Neural cell (in vitro differentiated cells): ENCODE measurements around the gene MARS1. TPM values are rescaled to one million over a fixed set of nuclear protein-coding genes. Genes with fewer than 3 reads are reported as not detected.
A peak's percentile ranks its signal among the peaks of the same experiment; 100 is the strongest.

Source experiments
- H2AFZ ChIP-seq: fragments of 200-600, 300-800 bp; sonication (generic), shearing (Covaris generic); 2 replicates; pipeline ENCODE4 v1.6.0; 2014; ENCODE audit warnings: low read depth, mild to moderate bottlenecking, antibody characterized with exemption, low read length, moderate library complexity
- H3F3A ChIP-seq: fragments of 200-600 bp; shearing (Covaris generic); 2 replicates; pipeline ENCODE4 v1.6.1; 2016; ENCODE audit warnings: mild to moderate bottlenecking, moderate library complexity, mixed read lengths, antibody characterized with exemption, low read length; ENCODE audit not compliant: insufficient read depth, poor library complexity, severe bottlenecking
- H3K27ac ChIP-seq: fragments of 200-600, 300-800 bp; sonication (generic), shearing (Covaris generic); 2 replicates; pipeline ENCODE4 v1.5.1; 2014; ENCODE audit warnings: mild to moderate bottlenecking, low read length, moderate library complexity
- H3K27me3 ChIP-seq: fragments of 300-800, 200-600 bp; sonication (generic), shearing (Covaris generic); 2 replicates; pipeline ENCODE4 v1.6.0; 2014; ENCODE audit warnings: mild to moderate bottlenecking, low read depth, low read length, moderate library complexity; ENCODE audit not compliant: insufficient read depth
- H3K36me3 ChIP-seq: fragments of 300-800, 200-600 bp; sonication (generic), shearing (Covaris generic); 2 replicates; pipeline ENCODE4 v1.5.1; 2014; ENCODE audit warnings: mild to moderate bottlenecking, antibody characterized with exemption, low read length, moderate library complexity; ENCODE audit not compliant: insufficient read depth
- H3K4me2 ChIP-seq: fragments of 300-800, 200-600 bp; sonication (generic), shearing (Covaris generic); 2 replicates; pipeline ENCODE4 v1.6.0; 2014; ENCODE audit warnings: mild to moderate bottlenecking, low read length
- H3K4me3 ChIP-seq: fragments of 300-800, 200-600 bp; sonication (generic), shearing (Covaris generic); 2 replicates; pipeline ENCODE4 v1.5.1; 2014; ENCODE audit warnings: mild to moderate bottlenecking, low read length, moderate library complexity
- H3K79me2 ChIP-seq: fragments of 200-600 bp; shearing (Covaris generic); replicated peaks from 2 replicates; pipeline ENCODE4 v1.6.0; 2014; ENCODE audit warnings: mild to moderate bottlenecking, low read length, moderate library complexity; ENCODE audit not compliant: insufficient read depth
- H3K9ac ChIP-seq: fragments of 300-800, 200-600 bp; sonication (generic), shearing (Covaris generic); 2 replicates; pipeline ENCODE4 v1.6.1; 2016; ENCODE audit warnings: mild to moderate bottlenecking, low read length, mixed read lengths
- H3K9me2 ChIP-seq: fragments of 200-600 bp; shearing (Covaris generic); 2 replicates; pipeline ENCODE4 v1.6.1; 2016; ENCODE audit warnings: mild to moderate bottlenecking, low read length, mixed read lengths; ENCODE audit not compliant: insufficient read depth
- H3K9me3 ChIP-seq: fragments of 200-600, 300-800 bp; sonication (generic), shearing (Covaris generic); 2 replicates; pipeline ENCODE4 v1.6.1; 2016; ENCODE audit warnings: mild to moderate bottlenecking, mixed run types, low read length, moderate library complexity, mixed read lengths
- H4K20me1 ChIP-seq: fragments of 200-600 bp; shearing (Covaris generic); 2 replicates; pipeline ENCODE4 v1.6.1; 2016; ENCODE audit warnings: mild to moderate bottlenecking, mixed run types; ENCODE audit not compliant: insufficient read depth
- CTCF ChIP-seq: fragments of 450-650 bp; IDR thresholded peaks from 2 replicates; pipeline ENCODE4 v1.5.1; 2014; ENCODE audit warnings: antibody characterized with exemption, mild to moderate bottlenecking, moderate library complexity; ENCODE audit not compliant: poor library complexity, severe bottlenecking
- EP300 ChIP-seq: fragments of 450-650 bp; conservative IDR thresholded peaks from 2 replicates; pipeline ENCODE4 v1.6.1; 2014; ENCODE audit warnings: antibody characterized with exemption, mild to moderate bottlenecking, moderate library complexity; ENCODE audit not compliant: poor library complexity, severe bottlenecking
- EZH2 ChIP-seq: fragments of 200-600, 300-800 bp; shearing (Covaris generic), sonication (generic); IDR thresholded peaks from 2 replicates; pipeline ENCODE4 v1.6.1; 2014; ENCODE audit warnings: antibody characterized with exemption, low read length, borderline replicate concordance, mild to moderate bottlenecking; ENCODE audit not compliant: insufficient read depth, poor library complexity, severe bottlenecking
- MXI1 ChIP-seq: fragments of 450-650 bp; conservative IDR thresholded peaks from 2 replicates; pipeline ENCODE4 v1.6.1; 2014; ENCODE audit warnings: antibody characterized with exemption, mild to moderate bottlenecking; ENCODE audit not compliant: poor library complexity, severe bottlenecking
- POLR2AphosphoS5 ChIP-seq: IDR thresholded peaks from 2 replicates; pipeline ENCODE4 v1.6.1; 2012
- RAD21 ChIP-seq: fragments of 450-650 bp; conservative IDR thresholded peaks from 2 replicates; pipeline ENCODE4 v1.6.1; 2014; ENCODE audit warnings: antibody characterized with exemption, mild to moderate bottlenecking, moderate library complexity
- REST ChIP-seq: IDR thresholded peaks from 2 replicates; pipeline ENCODE4 v1.6.1; 2012; ENCODE audit warnings: borderline replicate concordance
- SMC3 ChIP-seq: fragments of 450-650 bp; conservative IDR thresholded peaks from 2 replicates; pipeline ENCODE4 v1.6.1; 2014; ENCODE audit warnings: antibody characterized with exemption, mild to moderate bottlenecking, moderate library complexity; ENCODE audit not compliant: poor library complexity
- TAF1 ChIP-seq: IDR thresholded peaks from 2 replicates; pipeline ENCODE4 v1.6.1; 2012; ENCODE audit warnings: low read depth
- polyA plus RNA-seq: library from polyadenylated mRNA; depleted of rRNA; stranded (reverse); fragments of >200 nt; gene quantifications from 2 replicates; pipeline ENCODE4 v1.2.3, GENCODE V29; 2014

Gene MARS1
- polyA plus RNA-seq, 1 donor from 2014 or later: 321 TPM

- peak overlapping the region; percentile 91 for H3K27ac ChIP-seq
- no peaks in the 10 kb centered on the region for H3K36me3 ChIP-seq
- H2AFZ ChIP-seq: no peak overlapping the region
- no peaks in the 10 kb centered on the region for H3K27me3 ChIP-seq
- H3K9me2 ChIP-seq: no peaks in the 10 kb centered on the region
- TF ChIP-seq REST (no peak), POLR2AphosphoS5 (no peak), EZH2 (no peak), CTCF (no peak), TAF1 (no peak), SMC3 (no peak), EP300 (no peak), RAD21 (no peak), MXI1 (no peak)
- H3K9ac ChIP-seq: peak overlapping the region; percentile 99
- H3K4me3 ChIP-seq: peak overlapping the region; percentile 79
- peaks cover 5% of the 10 kb centered on the region for H4K20me1 ChIP-seq
- H3K4me2 ChIP-seq: peak overlapping the region; percentile 90
- no peaks in the 10 kb centered on the region for H3K9me3 ChIP-seq
- H3K79me2 ChIP-seq: peaks cover 73% of the 10 kb centered on the region
- peaks cover 7% of the 10 kb centered on the region for H3F3A ChIP-seq
Measured at GRCh38 chr12:57551637-57552305, 63.9 kb downstream of the MARS1 start.

- H4K20me1 ChIP-seq: peaks cover 5% of the 10 kb centered on the region
- H3K27ac ChIP-seq: peak overlapping the region; percentile 91
- H3K36me3 ChIP-seq: no peaks in the 10 kb centered on the region
- no peaks in the 10 kb centered on the region for H3K9me3 ChIP-seq
- no peak for TF ChIP-seq EZH2
- TF ChIP-seq RAD21: no peak
- TF ChIP-seq SMC3: no peak
- TF ChIP-seq REST: no peak
- TF ChIP-seq TAF1: no peak
- TF ChIP-seq CTCF: no peak
- no peak for TF ChIP-seq EP300
- TF ChIP-seq MXI1: no peak
- H3K4me3 ChIP-seq: peak overlapping the region; percentile 79
- no peak overlapping the region for H2AFZ ChIP-seq
- no peaks in the 10 kb centered on the region for H3K9me2 ChIP-seq
- peaks cover 75% of the 10 kb centered on the region for H3K79me2 ChIP-seq
- peaks cover 7% of the 10 kb centered on the region for H3F3A ChIP-seq
- H3K9ac ChIP-seq: peak overlapping the region; percentile 99
- H3K4me2 ChIP-seq: peak overlapping the region; percentile 90
- H3K27me3 ChIP-seq: no peaks in the 10 kb centered on the region
Measured at GRCh38 chr12:57552306-57552651, 64.4 kb downstream of the MARS1 start.
